G401.6 (cell line): ENCODE data around the gene RGR.

Experiments used
- FAIRE-seq: peaks from 2 replicates; lab custom pipeline; 2012; peaks lifted over from hg19 to GRCh38; lab: Jason Lieb, UNC

RGR gene

GRCh38 chr10:84296091-84296981 lies 51.5 kb downstream of the RGR start:
- no peak for FAIRE-seq

- FAIRE-seq = no peak
These were observed 53.2 kb downstream of the RGR start for GRCh38 chr10:84298057-84298456.

GRCh38 chr10:84302223-84302622 lies 57.4 kb downstream of the RGR start:
- FAIRE-seq = no peak

GRCh38 chr10:84306751-84307384 lies 62.0 kb downstream of the RGR start:
- FAIRE-seq = no peak

- no peak for FAIRE-seq
These were observed 63.2 kb downstream of the RGR start for GRCh38 chr10:84308021-84308420.

GRCh38 chr10:84308481-84309304 lies 63.8 kb downstream of the RGR start:
- FAIRE-seq = no peak
